ENCODE results near the gene CD2AP.
A peak's percentile ranks its signal among the peaks of the same experiment; 100 is the strongest.
"Not testable (repeated sequence)": the region's sequence is repeated elsewhere in the genome, so short reads cannot be mapped to it uniquely, and the experiment has no call there.

CD2AP gene

DNA sequence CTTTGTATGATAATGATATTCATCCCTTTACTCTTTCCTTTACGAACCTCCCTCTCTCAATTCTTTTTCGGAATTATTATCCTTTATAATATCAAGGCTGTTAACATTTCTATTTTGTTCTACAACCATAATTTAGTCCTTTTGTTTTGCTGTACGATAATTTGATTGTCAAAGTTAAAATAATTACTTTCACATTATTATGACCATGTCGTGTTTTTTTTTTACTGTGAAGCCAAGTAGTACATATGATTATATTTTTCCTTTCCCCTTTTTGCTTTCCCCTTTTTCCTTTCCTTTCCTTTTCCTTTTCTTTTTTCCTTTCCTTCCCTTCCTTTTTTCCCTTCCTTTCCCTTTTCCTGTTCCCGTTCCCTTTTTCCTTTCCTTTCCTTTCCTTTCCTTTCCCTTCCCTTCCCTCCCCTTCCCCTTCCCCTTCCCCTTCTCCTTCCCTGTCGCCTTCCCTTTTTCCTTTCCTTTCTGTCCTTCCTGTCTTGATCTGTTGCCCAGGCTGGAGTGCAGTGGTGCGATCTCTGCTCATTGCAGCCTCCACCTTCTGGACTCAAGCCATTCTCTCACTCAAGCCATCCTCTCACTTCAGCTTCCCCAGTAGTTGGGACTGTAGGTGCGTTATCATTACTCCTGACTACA is 19.5 kb downstream of the CD2AP start:
- no peak for DNase-seq (ENCODE audit: low read depth)

DNA sequence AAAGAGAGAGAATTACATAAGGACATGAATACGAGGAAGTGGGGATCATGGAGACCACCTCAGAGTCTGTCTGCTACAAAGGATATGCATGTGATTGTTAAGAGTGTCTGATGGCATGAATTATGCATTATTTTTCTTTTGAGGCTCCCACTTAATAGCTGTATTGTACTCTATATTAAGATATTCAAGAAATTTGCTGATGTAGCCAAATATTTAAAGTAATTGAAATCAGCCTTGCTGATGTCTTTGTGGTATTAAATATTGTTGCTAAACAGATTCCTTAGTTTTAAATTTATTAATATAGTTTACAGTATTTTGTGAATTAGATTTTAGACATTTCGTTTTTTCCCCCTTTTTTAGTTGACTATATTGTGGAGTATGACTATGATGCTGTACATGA is 25.3 kb downstream of the CD2AP start:
- DNase-seq (ENCODE audit: low read depth), result no peak

DNA sequence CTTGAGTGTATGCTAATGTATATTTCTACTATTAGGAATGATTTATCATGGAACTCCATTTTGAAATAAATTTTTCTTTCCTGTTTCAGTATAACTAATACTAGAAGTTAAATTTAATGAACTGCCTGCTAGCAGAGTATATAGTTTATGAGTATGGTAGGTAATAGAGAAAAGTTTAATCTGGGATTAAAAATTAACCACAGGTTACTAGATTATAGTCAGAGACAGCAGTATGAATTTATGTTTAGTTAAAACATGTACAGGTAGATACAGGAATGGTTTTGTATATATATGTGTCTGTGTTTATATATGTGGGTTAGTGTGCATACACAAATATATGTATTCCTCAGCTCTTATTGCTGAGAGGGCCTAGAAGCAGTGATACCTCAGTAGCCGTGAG is 32.3 kb downstream of the CD2AP start:
- DNase-seq (ENCODE audit: low read depth), result no peak

DNA sequence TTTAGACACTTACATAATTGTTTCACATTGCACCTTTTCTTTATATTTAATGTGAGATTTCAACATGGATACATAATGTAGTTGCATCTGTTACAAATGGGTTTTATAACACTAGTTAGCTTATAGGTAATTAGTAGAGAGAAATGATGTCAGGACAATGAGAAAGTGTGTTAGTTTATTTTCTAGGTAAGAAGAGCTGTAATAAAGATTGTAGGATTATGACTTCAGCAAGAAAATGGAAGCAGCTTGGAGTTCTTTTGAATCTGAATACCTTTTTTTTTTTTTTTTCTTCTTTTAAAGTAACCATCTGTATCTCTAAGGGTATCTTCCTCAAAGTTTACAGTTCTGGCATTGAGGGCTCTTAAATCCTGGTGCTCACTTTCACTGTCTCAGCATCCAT is 35.3 kb downstream of the CD2AP start:
- no peak for DNase-seq (ENCODE audit: low read depth)

DNA sequence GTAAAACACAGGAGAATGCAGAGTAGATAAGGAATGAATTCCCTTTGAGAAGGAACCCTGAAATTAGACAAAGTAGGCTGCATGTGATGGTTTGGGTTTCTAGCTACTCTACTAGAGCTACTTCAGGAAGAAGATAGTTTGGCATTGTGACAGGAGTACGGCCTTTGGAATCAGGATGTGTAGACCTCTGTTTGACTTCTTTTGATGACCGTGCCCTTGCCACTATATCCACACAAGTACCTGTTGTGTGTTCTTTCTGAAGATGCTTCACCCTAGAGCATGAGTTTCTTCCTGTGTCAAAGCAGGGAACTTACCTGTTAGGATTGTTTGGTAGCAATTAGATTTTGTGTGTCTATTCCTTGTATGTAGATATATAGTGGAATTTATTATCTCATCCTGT is 41.7 kb downstream of the CD2AP start:
- no peak for DNase-seq (ENCODE audit: low read depth)

DNA sequence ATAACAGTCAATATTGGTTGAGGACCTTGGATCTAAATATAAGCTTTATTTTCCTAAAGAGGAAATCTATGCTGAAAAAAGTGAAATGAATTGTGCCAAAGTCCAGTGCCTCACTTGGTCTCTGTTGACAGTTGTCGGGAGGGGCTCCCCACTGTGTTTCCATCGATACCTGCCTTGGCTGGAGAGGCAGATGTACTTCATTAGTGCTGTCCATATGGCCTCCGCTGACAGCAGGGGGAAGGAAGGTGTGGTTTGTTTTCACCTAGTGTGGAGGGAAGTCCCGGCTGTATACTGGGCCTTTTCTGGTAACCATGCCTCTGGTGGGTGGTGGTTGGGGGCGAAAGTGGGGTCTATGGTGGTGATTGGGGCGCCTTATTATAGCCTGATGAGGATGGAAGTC is 42.7 kb downstream of the CD2AP start:
- no peak for DNase-seq (ENCODE audit: low read depth)

DNA sequence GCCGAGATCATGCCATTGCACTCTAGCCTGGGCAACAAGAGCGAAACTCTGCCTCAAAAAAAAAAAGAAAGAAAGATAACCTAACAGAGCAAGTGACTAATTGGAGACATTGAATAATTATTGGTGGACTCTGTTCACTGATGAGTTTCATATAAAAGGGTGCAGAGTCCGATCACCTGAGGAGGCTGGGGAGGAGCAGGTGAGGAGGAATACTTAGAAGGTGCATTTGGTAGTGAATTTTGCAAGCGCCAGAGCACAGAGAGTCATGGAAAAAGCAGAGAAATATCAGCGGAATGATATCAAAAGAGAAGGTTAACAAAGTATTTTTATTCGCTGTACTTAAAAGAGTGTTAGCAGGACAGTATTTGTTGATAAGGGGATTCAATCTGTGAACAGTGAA is 44.4 kb downstream of the CD2AP start:
- DNase-seq (ENCODE audit: low read depth), result no peak

DNA sequence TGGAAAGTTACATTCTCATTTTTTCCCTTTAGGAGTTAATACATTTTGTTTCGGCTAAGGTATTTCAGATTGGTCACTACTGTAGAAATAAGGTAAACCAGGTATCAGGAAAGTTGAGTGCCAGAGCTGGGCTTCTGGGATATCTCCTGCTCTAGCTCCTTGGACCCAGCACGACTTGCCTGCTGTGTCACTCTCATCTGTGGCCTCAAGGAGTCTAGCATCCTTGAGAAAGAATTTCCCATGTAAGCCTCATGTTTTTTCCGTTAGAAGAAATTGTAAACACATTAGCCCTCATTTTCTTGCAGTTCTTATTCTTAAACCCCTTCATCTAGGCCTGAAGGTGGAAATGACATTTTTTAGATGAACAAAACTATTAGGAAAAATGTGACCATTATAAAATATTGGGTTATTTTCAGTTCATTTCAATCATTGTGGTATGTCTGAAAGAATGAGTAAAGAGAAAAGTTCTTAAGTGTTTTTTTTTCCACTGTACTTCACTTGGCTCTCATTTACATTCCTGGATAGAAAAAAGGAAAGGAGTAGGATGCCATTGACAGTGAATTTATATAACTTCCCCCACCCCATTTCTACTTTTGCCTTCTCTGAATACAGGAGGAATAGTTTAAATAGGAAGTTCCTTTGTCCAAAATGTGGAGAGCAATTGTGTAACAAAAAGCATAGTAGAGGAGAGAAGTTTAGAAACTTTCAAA is 46.7 kb downstream of the CD2AP start:
- peak; percentile 52 for DNase-seq (ENCODE audit: low read depth)

DNA sequence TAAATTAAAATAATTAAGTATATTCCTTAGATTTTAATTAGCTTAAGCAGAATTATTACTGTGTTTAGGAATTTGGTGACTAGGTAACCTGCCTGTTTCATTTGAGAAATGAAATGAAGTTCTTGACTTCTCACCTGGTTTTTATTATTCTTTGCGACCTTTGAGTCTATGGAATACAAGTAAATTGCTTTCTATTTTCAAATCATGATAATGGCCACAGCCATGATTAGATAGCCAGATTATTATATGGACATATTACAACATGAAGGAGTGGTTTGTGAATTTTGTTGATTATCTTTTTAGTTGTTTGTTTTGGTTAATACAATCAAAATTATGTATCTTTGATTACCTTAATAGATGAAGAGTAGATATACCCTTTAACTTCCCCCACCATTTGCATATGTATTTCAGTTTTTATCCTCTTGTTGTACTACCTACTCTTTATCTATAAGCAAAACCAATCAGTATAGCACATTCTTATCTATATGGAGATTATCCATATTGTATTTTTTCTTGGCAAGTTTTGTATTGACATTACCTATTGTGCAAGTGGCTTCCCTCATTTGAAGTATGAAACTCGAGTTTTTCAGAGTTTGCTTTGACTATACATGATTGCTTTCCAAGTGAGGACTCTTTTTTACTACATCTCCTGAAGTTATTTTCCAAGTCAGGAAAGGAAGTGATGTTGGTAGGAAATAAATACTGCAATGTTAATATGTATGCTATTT is 47.9 kb downstream of the CD2AP start:
- no peak for DNase-seq (ENCODE audit: low read depth)

DNA sequence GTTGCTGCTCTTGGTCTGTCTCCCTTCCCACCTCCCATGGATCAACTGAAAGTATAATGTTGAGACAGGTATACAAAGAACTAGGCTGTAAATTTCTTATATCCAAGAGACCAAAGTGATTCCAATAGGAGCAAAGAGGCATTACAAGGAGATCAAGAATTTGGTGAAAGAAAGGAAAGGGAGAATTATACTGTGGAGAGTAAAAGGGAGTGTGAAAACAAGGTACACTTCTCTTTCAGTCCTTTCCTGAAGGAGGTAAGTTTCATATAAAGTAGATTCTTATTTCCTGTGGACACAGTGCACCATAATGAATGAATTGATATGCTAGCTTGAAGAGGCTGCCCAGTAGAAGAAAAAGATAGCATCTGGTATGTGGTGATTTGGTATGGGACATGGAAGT is 49.7 kb downstream of the CD2AP start:
- DNase-seq (ENCODE audit: low read depth), result no peak

DNA sequence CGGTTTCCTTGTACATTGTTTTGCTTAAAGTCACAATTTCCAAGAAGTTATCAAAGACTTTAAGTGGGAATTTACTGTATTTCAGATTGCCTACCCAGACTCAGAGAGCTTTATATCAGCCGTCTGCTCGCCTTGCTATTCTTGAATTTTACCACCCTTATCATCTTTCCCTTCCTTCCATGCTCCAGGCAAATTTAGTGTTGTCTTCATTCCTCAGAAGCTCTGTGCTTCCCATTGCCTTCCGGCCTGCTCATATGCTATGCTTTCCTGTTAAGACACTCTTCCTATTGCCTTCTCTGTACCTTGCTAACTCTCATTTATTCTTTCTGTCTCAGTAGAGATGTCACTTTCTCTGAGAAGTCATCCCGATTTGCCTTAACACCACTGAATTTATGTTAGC is 52.1 kb downstream of the CD2AP start:
- no peak for DNase-seq (ENCODE audit: low read depth)

DNA sequence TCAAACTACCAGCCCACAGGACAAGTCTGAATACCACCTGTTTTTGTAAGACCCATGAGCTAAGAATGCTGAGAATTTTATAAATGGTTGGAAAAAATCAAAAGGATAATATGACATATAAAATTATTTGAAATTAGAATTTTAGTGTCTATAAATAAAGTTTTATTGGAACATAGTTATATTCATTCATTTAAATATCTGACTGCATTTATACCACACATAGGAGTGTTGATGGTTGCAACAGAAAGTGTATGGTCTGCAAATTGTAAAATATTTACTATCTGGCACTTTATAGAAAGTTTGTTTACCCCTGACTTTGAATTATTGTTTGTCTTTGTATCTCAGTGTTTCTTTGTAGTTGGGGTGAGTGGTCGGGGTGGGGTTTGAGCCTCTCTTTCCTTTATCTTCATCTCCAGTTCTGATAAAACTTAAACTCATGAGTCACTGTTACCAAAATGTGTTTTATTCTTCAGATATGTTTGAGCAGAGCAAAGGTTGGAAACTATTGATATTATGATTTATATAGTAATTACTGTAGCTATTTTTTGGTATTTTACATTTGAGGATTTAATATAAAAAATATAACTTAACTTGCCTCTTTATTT is 55.5 kb downstream of the CD2AP start:
- no peak for DNase-seq (ENCODE audit: low read depth)

DNA sequence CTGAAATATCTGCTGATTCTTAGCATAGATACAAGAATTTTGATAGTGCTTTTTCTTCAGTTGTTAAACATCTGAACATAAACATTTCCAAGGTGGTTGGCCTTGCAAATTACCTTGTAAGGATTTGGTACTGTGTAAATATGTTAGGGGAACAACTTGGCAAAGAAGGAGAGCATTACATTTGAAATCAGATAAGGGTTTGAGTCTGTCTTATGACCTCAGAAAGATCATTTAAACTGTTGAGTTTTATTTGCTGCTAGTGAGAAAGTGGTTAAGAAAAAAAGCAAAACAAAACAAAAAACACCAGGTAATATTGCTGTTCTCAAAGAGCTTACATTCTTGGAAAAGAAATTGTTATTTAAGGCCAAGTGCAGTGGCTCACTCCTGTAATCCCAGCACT is 56.5 kb downstream of the CD2AP start:
- DNase-seq (ENCODE audit: low read depth), result no peak

DNA sequence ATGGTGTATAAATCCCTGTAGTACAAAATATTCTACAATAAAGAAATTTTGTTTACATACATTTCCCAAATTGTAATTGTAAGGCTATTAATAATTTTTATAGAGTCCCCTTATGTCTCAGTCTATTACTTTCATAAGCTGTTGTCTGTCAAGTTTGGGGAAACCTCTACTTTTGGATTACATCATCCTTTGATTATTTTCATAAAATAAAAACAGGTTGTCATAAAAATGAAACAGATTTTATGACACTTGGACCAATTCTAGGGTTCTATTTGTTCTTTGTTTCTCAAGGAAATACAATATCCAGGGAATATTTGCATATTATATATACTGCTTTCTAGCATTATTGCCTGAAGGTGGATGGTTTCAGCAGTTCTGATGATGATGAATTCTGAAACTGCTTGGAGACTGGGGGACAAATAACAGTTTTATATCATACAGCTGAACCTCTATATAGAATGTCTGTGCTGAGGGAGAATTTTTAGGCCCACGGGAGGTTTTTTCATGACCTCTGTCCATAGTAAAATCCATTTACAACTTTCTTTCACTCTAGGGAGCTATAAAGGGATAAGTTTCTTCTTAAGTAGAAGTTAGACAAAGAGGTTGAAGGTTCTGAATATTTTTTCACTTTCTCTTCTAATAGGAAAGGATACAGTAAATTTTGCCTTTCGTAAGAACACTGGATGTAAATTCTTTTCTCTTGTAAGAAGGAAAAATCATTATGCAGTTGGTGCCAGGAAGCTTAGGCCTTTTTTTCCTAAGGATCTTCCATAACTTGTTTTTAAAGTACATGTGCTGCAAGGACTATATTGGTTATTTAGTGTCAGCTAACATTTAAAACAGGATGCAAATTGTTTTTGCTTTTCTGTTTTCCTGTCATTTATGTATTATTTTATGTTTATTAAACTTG is 58.0 kb downstream of the CD2AP start:
- DNase-seq (ENCODE audit: low read depth), result no peak

DNA sequence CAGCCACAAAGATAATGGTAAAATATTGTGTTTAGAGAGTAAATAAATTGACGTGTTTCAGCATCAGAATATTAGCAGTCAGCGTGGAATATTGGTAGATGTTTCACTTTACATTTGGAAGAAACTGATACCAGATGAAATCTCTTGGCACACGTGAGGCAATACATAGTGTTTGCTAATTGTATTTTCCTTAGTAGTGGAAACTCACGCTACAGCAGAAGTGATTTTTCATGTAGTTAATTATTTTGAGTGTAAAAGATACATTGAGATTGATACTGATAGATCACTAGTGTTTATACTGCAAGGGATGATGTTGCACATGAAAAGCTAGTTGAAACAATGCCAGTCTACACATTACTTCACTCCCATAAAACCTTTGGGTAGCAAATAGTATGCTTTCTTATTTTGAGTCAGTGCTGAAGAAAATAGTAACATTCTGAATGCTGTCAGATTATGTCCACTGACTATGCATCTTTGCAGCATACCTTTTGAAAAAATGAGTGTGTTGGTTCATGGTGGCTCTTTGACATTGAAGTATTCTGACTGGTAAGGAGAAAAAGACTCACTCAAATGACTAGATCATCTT is 59.3 kb downstream of the CD2AP start:
- peak; percentile 11 for DNase-seq (ENCODE audit: low read depth)

DNA sequence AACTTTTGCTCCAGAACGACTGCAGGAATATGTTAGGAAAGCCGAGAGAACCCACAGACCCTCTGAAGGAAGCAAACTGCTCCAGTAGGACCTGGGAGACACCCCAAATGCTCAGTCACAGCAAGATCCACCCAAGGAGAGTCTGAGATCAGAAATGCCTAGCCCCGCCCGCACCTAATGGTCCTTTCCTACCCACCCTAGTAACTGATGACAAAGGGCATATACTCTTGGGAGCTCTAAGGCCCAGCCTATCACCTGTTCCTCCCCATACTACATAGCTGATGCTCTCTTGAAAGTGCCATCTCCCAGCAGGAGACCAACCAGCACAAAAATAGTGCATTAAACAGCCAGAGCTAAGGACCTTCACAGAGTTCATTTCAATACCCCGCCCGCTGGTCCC is 67.6 kb downstream of the CD2AP start:
- no peak for DNase-seq (ENCODE audit: low read depth)

DNA sequence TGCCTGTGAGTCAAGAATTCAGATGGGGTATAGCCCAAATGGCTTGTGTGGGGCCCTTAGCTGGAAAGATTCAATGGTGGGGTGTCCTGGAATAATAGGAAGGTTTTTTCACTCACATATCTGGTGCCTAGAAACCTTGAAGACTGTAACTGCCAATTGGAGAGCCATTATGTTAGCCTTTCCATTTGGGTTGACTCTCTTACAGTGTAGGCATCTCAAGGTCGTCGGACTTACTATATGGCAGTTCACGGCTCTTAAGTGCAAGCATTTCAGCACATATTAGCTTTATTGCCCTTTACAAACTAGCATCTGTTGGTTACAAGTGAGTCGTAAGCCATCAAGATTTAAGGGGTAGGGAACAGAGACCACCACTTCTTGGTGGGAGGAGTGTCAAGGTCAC is 74.1 kb downstream of the CD2AP start:
- no peak for DNase-seq (ENCODE audit: low read depth)

DNA sequence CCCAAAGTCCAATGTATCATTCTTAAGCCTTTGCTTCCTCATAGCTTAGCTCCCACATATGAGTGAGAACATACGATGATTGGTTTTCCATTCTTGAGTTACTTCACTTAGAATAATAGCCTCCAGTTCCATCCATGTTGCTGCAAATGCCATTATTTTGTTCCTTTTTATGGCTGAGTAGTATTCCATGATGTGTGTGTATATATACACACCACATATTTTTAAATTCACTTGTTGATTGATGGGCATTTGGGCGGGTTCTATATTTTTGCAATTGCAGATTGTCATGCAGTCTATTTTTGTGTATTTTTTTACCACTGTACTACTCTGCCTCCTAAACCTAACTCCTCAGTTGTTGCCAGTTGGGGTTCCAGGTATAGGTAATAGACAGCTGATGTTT is 74.7 kb downstream of the CD2AP start:
- no peak for DNase-seq (ENCODE audit: low read depth)

DNA sequence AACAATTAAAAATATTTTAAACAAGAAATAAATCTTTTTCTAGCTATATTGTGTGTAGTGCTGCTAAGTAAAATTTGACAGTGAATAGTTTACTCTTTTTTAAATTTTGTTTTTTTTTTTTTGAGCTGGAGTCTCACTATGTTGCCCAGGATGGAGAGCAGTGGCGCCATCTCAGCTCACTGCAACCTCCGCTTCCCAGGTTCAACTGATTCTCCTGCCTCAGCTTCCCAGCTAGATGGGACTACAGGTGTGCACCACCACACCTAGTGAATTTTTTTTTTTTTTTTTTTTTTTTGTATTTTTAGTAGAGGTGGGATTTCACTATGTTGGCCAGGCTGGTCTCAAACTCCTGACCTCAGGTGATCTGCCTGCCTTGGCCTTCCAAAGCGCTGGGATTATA is 75.7 kb downstream of the CD2AP start:
- DNase-seq (ENCODE audit: low read depth), result not testable (repeated sequence)

DNA sequence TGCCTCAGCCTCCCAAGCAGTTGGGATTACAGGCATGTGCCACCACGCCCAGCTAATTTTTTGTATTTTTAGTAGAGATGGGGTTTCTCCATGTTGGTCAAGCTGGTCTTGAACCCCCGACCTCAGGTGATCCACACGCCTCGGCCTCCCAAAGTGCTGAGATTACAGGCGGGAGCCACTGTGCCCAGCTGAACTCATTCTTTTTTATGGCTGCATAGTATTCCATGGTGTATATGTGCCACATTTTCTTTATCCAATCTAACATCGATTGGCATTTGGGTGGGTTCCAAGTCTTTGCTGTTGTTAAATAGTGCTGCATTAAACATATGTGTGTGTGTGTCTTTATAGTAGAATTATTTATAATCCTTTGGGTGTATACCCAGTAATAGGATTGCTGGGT is 78.9 kb downstream of the CD2AP start:
- DNase-seq (ENCODE audit: low read depth), result not testable (repeated sequence)

DNA sequence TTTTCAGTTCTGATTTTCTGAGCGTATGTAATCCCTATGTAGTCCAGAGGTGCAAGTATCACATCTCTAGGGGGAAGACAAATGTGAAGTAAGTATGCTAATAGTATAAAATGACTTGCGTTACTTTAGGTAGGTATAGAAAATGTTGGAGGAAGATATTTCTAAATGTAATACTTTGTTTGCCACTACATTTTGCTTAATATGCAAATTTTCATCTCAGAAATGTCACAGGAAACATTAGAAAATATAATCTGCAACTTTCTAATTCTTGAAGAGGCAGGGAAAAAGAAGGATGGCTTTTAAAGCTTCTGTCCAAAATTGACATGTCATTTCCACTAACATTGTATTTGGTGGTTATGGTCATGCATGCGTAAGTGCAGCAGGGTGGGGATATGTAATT is 85.6 kb downstream of the CD2AP start:
- no peak for DNase-seq (ENCODE audit: low read depth)

DNA sequence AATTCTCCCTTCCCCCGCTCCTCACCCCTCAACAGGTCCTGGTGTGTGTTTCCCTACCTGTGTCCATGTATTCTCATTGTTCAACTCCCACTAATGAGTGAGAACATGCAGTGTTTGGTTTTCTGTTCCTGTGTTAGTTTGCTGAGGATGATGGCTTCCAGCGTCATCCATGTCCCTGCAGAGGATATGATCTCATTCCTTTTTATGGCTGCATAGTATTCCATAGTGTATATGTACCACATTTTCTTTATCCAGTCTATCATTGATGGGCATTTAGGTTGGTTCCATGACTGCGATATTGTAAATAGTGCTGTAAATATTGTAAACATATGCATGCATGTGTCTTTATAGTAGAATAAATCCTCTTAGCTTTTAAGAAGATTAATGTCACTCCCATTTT is 89.0 kb downstream of the CD2AP start:
- not testable (repeated sequence) for DNase-seq (ENCODE audit: low read depth)

All from EH (cell line).